Neural progenitor cell (in vitro differentiated cells): Measurements from ENCODE around the gene NDFIP1. TPM values are rescaled to one million over a fixed set of nuclear protein-coding genes. Genes with fewer than 3 reads are reported as not detected.
A peak's percentile ranks its signal among the peaks of the same experiment; 100 is the strongest.

Experiments
- DNase-seq: peaks from one replicate; pipeline ENCODE4 v3.0.0-alpha.2; 2016; ENCODE audit warnings: low spot score
- H2AFZ ChIP-seq: fragments of 200-600 bp; sonication (generic); replicated peaks from 2 replicates; pipeline ENCODE4 v1.6.1; 2016; ENCODE audit warnings: antibody characterized with exemption
- H3F3A ChIP-seq: fragments of 200-600 bp; sonication (generic); 2 replicates; pipeline ENCODE4 v1.6.1; 2016; ENCODE audit warnings: antibody characterized with exemption, low read depth
- H3K27ac ChIP-seq: fragments of 200-600 bp; sonication (generic); 2 replicates; pipeline ENCODE4 v1.5.1; 2016; ENCODE audit warnings: mild to moderate bottlenecking
- H3K27me3 ChIP-seq: fragments of 200-600 bp; sonication (generic); 2 replicates; pipeline ENCODE4 v1.6.1; 2016; ENCODE audit warnings: mild to moderate bottlenecking, moderate library complexity
- H3K36me3 ChIP-seq: fragments of 200-600 bp; sonication (generic); 2 replicates; pipeline ENCODE4 v1.5.1; 2016
- H3K4me1 ChIP-seq: fragments of 200-600 bp; sonication (generic); 2 replicates; pipeline ENCODE4 v1.6.1; 2016; ENCODE audit warnings: mixed run types
- H3K4me2 ChIP-seq: fragments of 200-600 bp; sonication (generic); 2 replicates; pipeline ENCODE4 v1.6.1; 2016
- H3K4me3 ChIP-seq: fragments of 200-600 bp; sonication (generic); 2 replicates; pipeline ENCODE4 v1.5.1; 2016
- H3K79me2 ChIP-seq: fragments of 200-600 bp; sonication (generic); 2 replicates; pipeline ENCODE4 v1.6.1; 2016; ENCODE audit warnings: low read depth
- H3K9ac ChIP-seq: fragments of 200-600 bp; sonication (generic); 2 replicates; pipeline ENCODE4 v1.6.1; 2016
- H3K9me3 ChIP-seq: fragments of 200-600 bp; sonication (generic); 2 replicates; pipeline ENCODE4 v1.5.1; 2016; ENCODE audit warnings: low read depth
- H4K20me1 ChIP-seq: fragments of 200-600 bp; sonication (generic); 2 replicates; pipeline ENCODE4 v1.6.1; 2016; ENCODE audit warnings: low read depth
- H3K27ac Mint-ChIP-seq: 3 replicates; pipeline ENCODE4 v1.8.0; 2021; ENCODE audit warnings: mixed read lengths
- H3K27me3 Mint-ChIP-seq: 2 replicates; pipeline ENCODE4 v1.8.0; 2022; ENCODE audit warnings: low read depth, mild to moderate bottlenecking, inconsistent platforms, moderate library complexity, mixed read lengths; ENCODE audit not compliant: insufficient read depth
- H3K36me3 Mint-ChIP-seq: 3 replicates; pipeline ENCODE4 v1.8.0; 2021; ENCODE audit warnings: mixed read lengths
- H3K4me1 Mint-ChIP-seq: 3 replicates; pipeline ENCODE4 v1.8.0; 2021; ENCODE audit warnings: mixed read lengths
- H3K4me3 Mint-ChIP-seq: 3 replicates; pipeline ENCODE4 v1.8.0; 2021; ENCODE audit warnings: mild to moderate bottlenecking, moderate library complexity, mixed read lengths
- H3K9me3 Mint-ChIP-seq: 3 replicates; pipeline ENCODE4 v1.8.0; 2020; ENCODE audit warnings: mixed read lengths
- CTCF ChIP-seq: fragments of 200-600 bp; sonication (generic); IDR thresholded peaks from 2 replicates; pipeline ENCODE4 v1.5.1; 2017; ENCODE audit warnings: antibody characterized with exemption, mild to moderate bottlenecking
- EZH2 ChIP-seq: fragments of 200-600 bp; sonication (generic); IDR thresholded peaks from 2 replicates; pipeline ENCODE4 v1.6.1; 2017; ENCODE audit warnings: antibody characterized with exemption, mild to moderate bottlenecking, moderate library complexity
- EZH2phosphoT487 ChIP-seq: fragments of 200-600 bp; sonication (generic); IDR thresholded peaks from 2 replicates; pipeline ENCODE4 v1.6.1; 2017; ENCODE audit warnings: antibody characterized with exemption
- total RNA-seq: library from RNA; depleted of rRNA; stranded (reverse); fragments of >200 nt; gene quantifications from 2 replicates; pipeline ENCODE4 v1.2.3, GENCODE V29; 2015; ENCODE audit warnings: low replicate concordance

NDFIP1 gene
- total RNA-seq, 1 donor from 2014 or later = 39.4 TPM

DNA sequence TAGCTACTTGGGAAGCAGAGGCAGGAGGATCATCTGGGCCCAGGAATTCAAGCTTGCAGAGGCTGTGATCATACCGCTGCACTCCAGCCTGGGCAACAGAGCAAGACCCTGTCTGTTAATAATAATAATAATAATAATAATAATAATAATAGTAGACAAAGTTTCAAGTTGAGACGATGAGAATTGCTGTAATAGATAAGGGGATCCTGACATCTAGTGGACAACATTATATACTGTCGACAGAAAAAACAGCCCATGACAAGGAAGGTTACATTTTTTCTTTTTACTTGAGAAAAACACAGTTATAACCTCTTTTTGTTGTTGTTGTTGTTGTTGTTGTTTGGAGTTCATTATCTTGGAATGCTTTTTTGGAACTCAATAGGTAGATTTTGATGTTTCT lies 35.3 kb downstream of the NDFIP1 start:
- Mint-ChIP-seq H3K27me3 (no peaks in the 10 kb centered on the region), H3K4me3 (no peak overlapping the region), H3K9me3 (no peaks in the 10 kb centered on the region), H3K27ac (no peak overlapping the region), H3K36me3 (peaks cover 22% of the 10 kb centered on the region), H3K4me1 (no peaks in the 10 kb centered on the region)
- Histone ChIP-seq H3K36me3 (peaks cover 20% of the 10 kb centered on the region), H3K9ac (no peak overlapping the region), H3K27me3 (no peaks in the 10 kb centered on the region), H3K27ac (no peak overlapping the region), H3F3A (peaks cover 19% of the 10 kb centered on the region), H4K20me1 (peaks cover 3% of the 10 kb centered on the region), H3K79me2 (no peaks in the 10 kb centered on the region), H3K4me1 (no peaks in the 10 kb centered on the region), H3K4me3 (no peak overlapping the region), H3K4me2 (no peak overlapping the region), H2AFZ (no peak overlapping the region), H3K9me3 (no peaks in the 10 kb centered on the region)
- DNase-seq = peak; percentile 30
- TF ChIP-seq EZH2 (no peak), EZH2phosphoT487 (no peak), CTCF (peak; percentile 64)

DNA sequence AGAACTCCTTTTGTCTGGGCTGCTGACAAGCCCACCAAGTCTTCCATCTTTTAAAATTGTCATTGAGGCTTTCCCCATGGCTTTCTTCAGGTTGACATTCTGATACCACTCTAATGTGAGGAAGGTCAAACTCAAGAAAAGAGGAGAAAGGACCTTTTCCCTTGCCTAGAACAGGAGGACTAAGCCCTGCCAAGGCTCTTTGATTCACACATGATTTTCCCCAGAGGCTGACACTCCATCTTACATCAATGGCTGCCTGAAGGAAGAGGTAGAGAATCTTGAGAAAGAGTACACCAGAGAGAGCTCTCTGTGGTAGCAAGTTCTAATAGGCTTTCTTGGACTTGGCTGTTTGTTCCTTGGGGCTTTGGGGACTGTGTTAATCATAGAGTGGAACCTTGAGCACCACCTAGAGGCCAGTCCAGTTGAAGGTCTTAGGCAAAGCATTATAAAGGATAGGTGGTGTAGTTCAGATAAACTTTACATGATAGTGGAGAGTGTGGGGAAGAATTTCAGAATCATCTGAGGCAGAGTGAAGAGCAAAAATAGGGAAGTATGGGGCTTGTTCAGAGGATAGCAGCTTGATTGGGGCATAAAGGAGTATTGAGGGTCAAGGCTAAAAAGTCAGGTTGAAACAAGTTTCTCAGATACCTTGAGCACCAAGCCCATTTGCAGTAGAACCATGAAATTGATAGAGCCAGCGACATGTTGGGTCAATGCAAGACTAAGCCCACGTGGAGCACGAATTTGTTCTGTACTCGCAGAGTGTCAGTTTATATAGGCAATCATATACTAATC lies 36.7 kb downstream of the NDFIP1 start:
- no peaks in the 10 kb centered on the region for H3K4me1 ChIP-seq
- H3K4me3 ChIP-seq = no peak overlapping the region
- H4K20me1 ChIP-seq = peaks cover 3% of the 10 kb centered on the region
- H3K79me2 ChIP-seq = no peaks in the 10 kb centered on the region
- H3K4me2 ChIP-seq = no peak overlapping the region
- Mint-ChIP-seq H3K27me3 (no peaks in the 10 kb centered on the region), H3K4me1 (no peaks in the 10 kb centered on the region), H3K27ac (no peak overlapping the region), H3K9me3 (no peaks in the 10 kb centered on the region), H3K36me3 (peaks cover 26% of the 10 kb centered on the region), H3K4me3 (no peak overlapping the region)
- H3F3A ChIP-seq = peaks cover 19% of the 10 kb centered on the region
- H3K27me3 ChIP-seq = no peaks in the 10 kb centered on the region
- no peak overlapping the region for H3K9ac ChIP-seq
- H3K36me3 ChIP-seq = peaks cover 20% of the 10 kb centered on the region
- no peak overlapping the region for H2AFZ ChIP-seq
- H3K27ac ChIP-seq = no peak overlapping the region
- peak; percentile 79 for TF ChIP-seq CTCF
- no peak for TF ChIP-seq EZH2
- no peak for TF ChIP-seq EZH2phosphoT487
- peak; percentile 71 for DNase-seq
- no peaks in the 10 kb centered on the region for H3K9me3 ChIP-seq

DNA sequence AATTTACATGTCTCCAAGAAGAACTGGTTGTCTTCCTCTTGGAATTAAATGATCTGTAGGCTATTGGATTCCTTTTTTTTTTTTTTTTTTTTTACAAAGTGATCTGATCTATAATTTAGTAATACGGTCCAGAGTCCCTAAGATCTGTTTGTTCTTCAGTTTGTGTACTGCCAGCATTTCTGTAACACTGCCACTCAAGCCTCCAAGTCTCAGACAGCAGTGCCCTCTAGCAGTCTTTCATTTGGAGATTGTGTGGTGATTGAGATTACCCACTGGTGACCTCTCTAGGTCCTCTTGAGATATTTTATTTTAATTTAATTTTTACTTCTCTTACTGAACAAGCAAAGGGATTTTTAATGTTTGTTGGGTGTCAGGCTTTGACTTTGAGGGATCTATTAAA lies 40.8 kb downstream of the NDFIP1 start:
- peaks cover 7% of the 10 kb centered on the region for H3K4me1 ChIP-seq
- TF ChIP-seq CTCF (no peak), EZH2phosphoT487 (no peak), EZH2 (no peak)
- Mint-ChIP-seq H3K4me1 (peaks cover 11% of the 10 kb centered on the region), H3K4me3 (no peak overlapping the region), H3K27ac (no peak overlapping the region), H3K9me3 (no peaks in the 10 kb centered on the region), H3K27me3 (no peaks in the 10 kb centered on the region), H3K36me3 (peaks cover 27% of the 10 kb centered on the region)
- DNase-seq = no peak
- no peak overlapping the region for H3K4me2 ChIP-seq
- no peaks in the 10 kb centered on the region for H3K27me3 ChIP-seq
- H3K9ac ChIP-seq = no peak overlapping the region
- H3K79me2 ChIP-seq = no peaks in the 10 kb centered on the region
- H3K9me3 ChIP-seq = no peaks in the 10 kb centered on the region
- no peak overlapping the region for H3K27ac ChIP-seq
- no peak overlapping the region for H3K4me3 ChIP-seq
- no peak overlapping the region for H2AFZ ChIP-seq
- peaks cover 20% of the 10 kb centered on the region for H3F3A ChIP-seq
- H3K36me3 ChIP-seq = peaks cover 20% of the 10 kb centered on the region
- peaks cover 4% of the 10 kb centered on the region for H4K20me1 ChIP-seq
